Measurements from ENCODE around the gene FMN2. TPM values are rescaled to one million over a fixed set of nuclear protein-coding genes. Genes with fewer than 3 reads are reported as not detected.
"Not testable (repeated sequence)": the region's sequence is repeated elsewhere in the genome, so short reads cannot be mapped to it uniquely, and the experiment has no call there.

The FMN2 gene
- total RNA-seq, 1 donor from 2014 or later: not detected

GRCh38 chr1:240170806-240171205 is 79.1 kb downstream of the FMN2 start:
- TF ChIP-seq CTCF (IDR thresholded peaks at IDR 0.05): no peak
- CTCF ChIA-PET: no interaction called here

DNA sequence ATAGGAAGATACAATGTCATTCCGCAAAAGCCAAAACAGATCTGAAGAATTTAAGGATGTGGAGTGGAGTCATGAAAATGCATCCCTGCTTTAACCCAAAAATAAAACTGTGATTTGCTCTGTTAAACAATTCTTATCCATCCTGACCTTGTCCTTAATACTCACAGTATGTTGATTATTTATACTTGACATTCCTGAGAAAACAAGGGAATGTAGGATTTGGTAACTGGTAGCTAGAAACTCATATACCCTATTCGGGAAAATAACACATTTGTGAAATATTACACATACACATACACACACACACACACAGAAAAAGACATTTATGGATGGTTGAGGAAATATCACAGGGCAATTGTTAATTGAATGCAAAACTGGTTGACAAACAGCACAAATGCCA is 80.2 kb downstream of the FMN2 start:
- no peak for DNase-seq
- no peak overlapping the region for H3K4me3 Mint-ChIP-seq
- H3K27me3 Mint-ChIP-seq: no peaks in the 10 kb centered on the region
- H3K4me1 Mint-ChIP-seq: no peaks in the 10 kb centered on the region
- TF ChIP-seq CTCF (IDR thresholded peaks at IDR 0.05): no peak
- ChIA-PET CTCF (no interaction called here), POLR2A (no interaction called here)
- no peak overlapping the region for H3K27ac Mint-ChIP-seq
- H3K36me3 Mint-ChIP-seq (ENCODE audit: low read depth): no peaks in the 10 kb centered on the region
- intact Hi-C loops (cut with micrococcal nuclease): no loop called here
- ATAC-seq (ENCODE audit: low read depth): no peak
- H3K9me3 Mint-ChIP-seq: peaks cover 1% of the 10 kb centered on the region

More at GRCh38 chr1:240170806-240171205, 79.1 kb downstream of the FMN2 start:
- H3K4me1 Mint-ChIP-seq: no peaks in the 10 kb centered on the region
- H3K9me3 Mint-ChIP-seq: no peaks in the 10 kb centered on the region
- intact Hi-C loops (cut with micrococcal nuclease): no loop called here
- H3K4me3 Mint-ChIP-seq: no peak overlapping the region
- no peaks in the 10 kb centered on the region for H3K27me3 Mint-ChIP-seq
- no peak for DNase-seq
- no peaks in the 10 kb centered on the region for H3K36me3 Mint-ChIP-seq (ENCODE audit: low read depth)
- ATAC-seq (ENCODE audit: low read depth): no peak
- no peak overlapping the region for H3K27ac Mint-ChIP-seq
- POLR2A ChIA-PET: no interaction called here

DNA sequence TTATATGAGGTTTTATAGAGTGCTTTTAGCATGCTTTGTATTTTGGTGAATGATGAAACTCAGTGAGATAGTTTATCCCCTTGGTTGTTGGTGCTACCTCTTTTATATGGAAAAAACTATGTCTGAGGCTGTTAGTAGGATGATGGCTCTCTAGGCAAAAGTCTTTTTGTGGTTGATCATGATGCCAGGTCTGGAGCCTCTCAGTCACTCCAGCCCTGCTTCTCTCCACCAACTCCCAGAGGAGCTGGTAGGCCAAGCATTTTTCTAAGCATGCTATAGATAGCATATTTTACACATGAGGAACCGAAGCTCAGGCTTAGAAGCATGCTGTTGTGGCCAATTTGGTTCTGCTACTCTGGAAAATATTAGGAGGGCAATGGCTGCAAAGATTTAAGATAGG is 82.2 kb downstream of the FMN2 start:
- CTCF ChIA-PET: no interaction called here
- no peak for ATAC-seq (ENCODE audit: low read depth)
- Mint-ChIP-seq H3K36me3 (ENCODE audit: low read depth) (no peaks in the 10 kb centered on the region), H3K4me1 (no peaks in the 10 kb centered on the region), H3K9me3 (peaks cover 1% of the 10 kb centered on the region), H3K27me3 (no peaks in the 10 kb centered on the region), H3K4me3 (no peak overlapping the region), H3K27ac (no peak overlapping the region)
- POLR2A ChIA-PET: no interaction called here
- no peak for TF ChIP-seq CTCF (IDR thresholded peaks at IDR 0.05)
- no peak for DNase-seq
- intact Hi-C loops (cut with micrococcal nuclease): no loop called here

DNA sequence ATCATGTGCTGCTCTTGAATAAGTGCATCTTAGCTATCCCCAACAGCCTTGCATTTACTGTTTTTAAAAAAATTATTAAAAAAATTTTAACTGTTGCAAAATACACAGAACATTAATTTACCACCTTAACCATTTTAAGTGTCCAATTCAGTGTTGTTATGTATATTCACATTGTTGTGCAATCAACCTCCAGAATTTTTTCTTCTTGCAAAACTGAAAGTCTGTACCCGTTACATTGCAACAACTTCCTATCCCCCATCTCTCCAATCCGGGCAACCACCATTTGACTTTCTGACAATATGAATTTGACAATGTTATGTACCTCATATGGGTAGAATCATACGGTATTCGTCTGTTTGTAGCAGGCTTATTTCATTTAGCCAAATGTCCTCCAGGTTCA is 83.1 kb downstream of the FMN2 start:
- POLR2A ChIA-PET: no interaction called here
- intact Hi-C loops (cut with micrococcal nuclease): no loop called here
- Mint-ChIP-seq H3K4me1 (no peaks in the 10 kb centered on the region), H3K27me3 (no peaks in the 10 kb centered on the region), H3K36me3 (ENCODE audit: low read depth) (no peaks in the 10 kb centered on the region), H3K4me3 (no peak overlapping the region), H3K9me3 (peaks cover 1% of the 10 kb centered on the region), H3K27ac (no peak overlapping the region)
- CTCF ChIA-PET: no interaction called here
- no peak for TF ChIP-seq CTCF (IDR thresholded peaks at IDR 0.05)
- no peak for ATAC-seq (ENCODE audit: low read depth)
- no peak for DNase-seq

- DNase-seq: no peak
- Mint-ChIP-seq H3K4me1 (no peaks in the 10 kb centered on the region), H3K27me3 (no peaks in the 10 kb centered on the region), H3K4me3 (no peak overlapping the region), H3K27ac (no peak overlapping the region), H3K9me3 (peaks cover 4% of the 10 kb centered on the region), H3K36me3 (ENCODE audit: low read depth) (no peaks in the 10 kb centered on the region)
- no peak for ATAC-seq (ENCODE audit: low read depth)
- no peak for TF ChIP-seq CTCF (IDR thresholded peaks at IDR 0.05)
- ChIA-PET CTCF (no interaction called here), POLR2A (no interaction called here)
- intact Hi-C loops (cut with micrococcal nuclease): no loop called here
Measured at GRCh38 chr1:240178366-240178765, 86.7 kb downstream of the FMN2 start.

DNA sequence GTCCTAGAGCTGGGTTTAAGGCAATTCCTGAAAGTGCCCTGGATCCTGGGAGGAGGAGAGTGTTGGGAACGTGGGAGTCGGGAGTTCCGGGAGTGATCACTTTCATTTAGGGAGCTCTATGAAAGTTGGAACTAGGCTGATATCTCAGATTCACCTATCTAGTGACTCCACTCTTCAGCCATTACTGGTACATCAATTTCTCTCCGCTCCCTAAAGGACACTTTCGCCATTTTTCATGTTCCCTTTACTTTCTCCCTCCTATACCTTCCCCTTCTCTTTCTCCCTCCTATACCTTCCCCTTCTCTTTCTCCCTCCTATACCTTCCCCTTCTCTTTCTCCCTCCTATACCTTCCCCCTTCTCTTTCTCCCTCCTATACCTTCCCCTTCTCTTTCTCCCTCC is 93.0 kb downstream of the FMN2 start:
- ATAC-seq (ENCODE audit: low read depth); H3K4me1 Mint-ChIP-seq; DNase-seq; CTCF ChIA-PET; POLR2A ChIA-PET; H3K4me3 Mint-ChIP-seq; H3K36me3 Mint-ChIP-seq (ENCODE audit: low read depth); H3K27ac Mint-ChIP-seq; H3K27me3 Mint-ChIP-seq; intact Hi-C loops (cut with micrococcal nuclease); H3K9me3 Mint-ChIP-seq: not testable (repeated sequence)
